ENCODE data around the gene RIN3. TPM values are rescaled to one million over a fixed set of nuclear protein-coding genes. Genes with fewer than 3 reads are reported as not detected.

RIN3 gene
- total RNA-seq, 1 donor from 2014 or later, result 2.9 TPM

DNA sequence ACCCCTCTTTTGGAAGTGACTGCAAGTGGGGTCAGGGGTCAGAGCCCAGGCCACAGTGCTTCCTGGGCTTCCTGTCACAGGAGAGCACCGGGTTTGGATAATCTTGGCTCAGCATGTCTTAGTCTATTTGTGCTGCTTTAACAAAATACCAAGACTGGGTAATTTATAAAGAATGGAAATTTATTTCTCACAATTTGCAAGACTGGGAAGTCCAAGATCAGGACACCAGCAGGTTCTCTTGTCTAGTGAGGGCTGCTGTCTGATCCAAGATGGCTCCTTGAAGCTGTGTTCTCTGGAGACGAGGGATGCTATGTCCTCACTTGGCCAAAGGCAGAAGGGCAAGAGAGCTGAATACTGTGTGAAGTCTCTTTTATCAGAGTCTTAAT, 74.1 kb downstream of the RIN3 start:
- DNase-seq (ENCODE audit: low read depth), result no peak
- Histone ChIP-seq H3K36me3 (ENCODE audit: control insufficient read depth, insufficient read depth, low read length) (no peaks in the 10 kb centered on the region), H3K4me3 (ENCODE audit: low read depth, low read length) (no peak overlapping the region), H3K27me3 (ENCODE audit: control insufficient read depth, insufficient read depth, low read length) (no peaks in the 10 kb centered on the region)
- no peak for FAIRE-seq
- TF ChIP-seq, protein P1, sequence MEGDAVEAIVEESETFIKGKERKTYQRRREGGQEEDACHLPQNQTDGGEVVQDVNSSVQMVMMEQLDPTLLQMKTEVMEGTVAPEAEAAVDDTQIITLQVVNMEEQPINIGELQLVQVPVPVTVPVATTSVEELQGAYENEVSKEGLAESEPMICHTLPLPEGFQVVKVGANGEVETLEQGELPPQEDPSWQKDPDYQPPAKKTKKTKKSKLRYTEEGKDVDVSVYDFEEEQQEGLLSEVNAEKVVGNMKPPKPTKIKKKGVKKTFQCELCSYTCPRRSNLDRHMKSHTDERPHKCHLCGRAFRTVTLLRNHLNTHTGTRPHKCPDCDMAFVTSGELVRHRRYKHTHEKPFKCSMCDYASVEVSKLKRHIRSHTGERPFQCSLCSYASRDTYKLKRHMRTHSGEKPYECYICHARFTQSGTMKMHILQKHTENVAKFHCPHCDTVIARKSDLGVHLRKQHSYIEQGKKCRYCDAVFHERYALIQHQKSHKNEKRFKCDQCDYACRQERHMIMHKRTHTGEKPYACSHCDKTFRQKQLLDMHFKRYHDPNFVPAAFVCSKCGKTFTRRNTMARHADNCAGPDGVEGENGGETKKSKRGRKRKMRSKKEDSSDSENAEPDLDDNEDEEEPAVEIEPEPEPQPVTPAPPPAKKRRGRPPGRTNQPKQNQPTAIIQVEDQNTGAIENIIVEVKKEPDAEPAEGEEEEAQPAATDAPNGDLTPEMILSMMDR (IDR thresholded peaks at IDR 0.05; ENCODE audit: insufficient read depth, low read length, severe bottlenecking), result no peak

DNA sequence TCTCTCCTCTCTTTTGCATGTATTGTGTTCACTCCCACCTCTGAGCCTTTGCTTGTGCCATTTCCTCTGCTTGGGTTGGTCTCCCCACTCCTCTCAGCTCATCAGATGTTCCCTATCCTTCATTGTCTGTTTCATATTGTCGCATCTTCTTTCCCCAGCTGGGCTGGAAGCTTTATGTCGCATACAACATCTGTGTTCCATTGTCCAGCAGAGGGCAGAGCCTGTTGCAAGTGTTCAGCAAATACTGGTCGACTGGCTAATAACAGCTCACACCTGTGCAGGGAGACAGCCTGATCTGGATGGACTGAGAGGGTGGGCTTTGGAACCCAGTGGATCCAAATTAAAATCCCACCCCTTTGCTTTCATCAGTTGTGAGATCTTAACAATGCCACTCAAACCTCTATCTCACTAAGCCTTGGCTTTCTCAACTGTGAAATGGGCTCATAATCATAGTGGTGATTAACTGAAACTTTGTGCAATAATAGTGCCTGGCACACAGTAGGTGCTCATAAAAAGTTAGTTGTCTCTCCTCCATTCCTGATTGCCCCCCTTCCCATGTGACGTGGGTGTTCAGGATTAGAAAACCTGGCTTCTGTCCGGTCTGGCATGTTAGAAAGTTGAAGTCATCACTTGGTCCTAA, 75.8 kb downstream of the RIN3 start:
- no peaks in the 10 kb centered on the region for H3K27me3 ChIP-seq (ENCODE audit: control insufficient read depth, insufficient read depth, low read length)
- H3K36me3 ChIP-seq (ENCODE audit: control insufficient read depth, insufficient read depth, low read length), result no peaks in the 10 kb centered on the region
- TF ChIP-seq, protein P1 (IDR thresholded peaks at IDR 0.05; ENCODE audit: insufficient read depth, low read length, severe bottlenecking), result peak; percentile 51
- DNase-seq (ENCODE audit: low read depth), result peak; percentile 29
- H3K4me3 ChIP-seq (ENCODE audit: low read depth, low read length), result no peak overlapping the region
- FAIRE-seq, result no peak

DNA sequence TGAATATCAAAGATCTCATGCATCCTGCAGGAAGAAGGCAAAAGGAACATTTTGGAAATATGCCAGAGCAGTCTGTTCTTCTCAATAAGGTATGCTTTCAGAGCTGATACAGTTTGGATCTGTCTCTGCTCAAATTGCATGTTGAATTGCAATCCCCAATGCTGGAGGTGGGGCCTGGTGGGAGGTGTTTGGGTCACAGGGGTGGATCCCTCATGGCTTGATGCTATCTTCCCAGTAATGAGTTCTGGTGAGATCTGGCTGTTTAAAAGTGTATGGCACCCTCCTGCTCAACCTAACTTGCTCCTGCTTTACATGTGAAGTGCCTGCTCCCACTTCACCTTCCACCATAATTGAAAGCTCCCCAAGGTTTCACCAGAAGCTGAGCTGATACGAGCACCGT, 76.6 kb downstream of the RIN3 start:
- Histone ChIP-seq H3K27me3 (ENCODE audit: control insufficient read depth, insufficient read depth, low read length) (no peaks in the 10 kb centered on the region), H3K36me3 (ENCODE audit: control insufficient read depth, insufficient read depth, low read length) (no peaks in the 10 kb centered on the region), H3K4me3 (ENCODE audit: low read depth, low read length) (no peak overlapping the region)
- TF ChIP-seq, protein P1 (IDR thresholded peaks at IDR 0.05; ENCODE audit: insufficient read depth, low read length, severe bottlenecking), result no peak
- FAIRE-seq, result no peak
- DNase-seq (ENCODE audit: low read depth), result no peak

DNA sequence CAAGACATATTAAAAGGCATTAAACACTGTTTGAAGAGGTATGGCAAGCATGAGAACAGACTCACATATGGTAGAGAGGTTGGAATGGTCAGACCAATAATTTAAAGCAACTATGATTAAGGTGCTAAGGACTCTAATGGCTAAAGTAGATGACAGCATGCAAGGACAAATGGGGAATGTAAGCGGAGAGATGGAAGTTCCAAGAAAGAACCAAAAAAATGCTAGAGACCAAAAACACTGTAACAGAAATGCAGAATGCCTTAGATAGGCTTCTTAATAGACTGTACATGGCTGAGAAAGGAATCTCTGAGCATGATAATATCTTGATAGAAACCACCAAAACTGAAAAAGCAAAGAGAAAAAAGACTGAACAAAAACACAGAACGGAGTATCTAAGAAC, 77.4 kb downstream of the RIN3 start:
- DNase-seq (ENCODE audit: low read depth), result no peak
- H3K27me3 ChIP-seq (ENCODE audit: control insufficient read depth, insufficient read depth, low read length), result no peaks in the 10 kb centered on the region
- no peak overlapping the region for H3K4me3 ChIP-seq (ENCODE audit: low read depth, low read length)
- no peaks in the 10 kb centered on the region for H3K36me3 ChIP-seq (ENCODE audit: control insufficient read depth, insufficient read depth, low read length)
- no peak for FAIRE-seq
- TF ChIP-seq, protein P1 (IDR thresholded peaks at IDR 0.05; ENCODE audit: insufficient read depth, low read length, severe bottlenecking), result no peak

DNA sequence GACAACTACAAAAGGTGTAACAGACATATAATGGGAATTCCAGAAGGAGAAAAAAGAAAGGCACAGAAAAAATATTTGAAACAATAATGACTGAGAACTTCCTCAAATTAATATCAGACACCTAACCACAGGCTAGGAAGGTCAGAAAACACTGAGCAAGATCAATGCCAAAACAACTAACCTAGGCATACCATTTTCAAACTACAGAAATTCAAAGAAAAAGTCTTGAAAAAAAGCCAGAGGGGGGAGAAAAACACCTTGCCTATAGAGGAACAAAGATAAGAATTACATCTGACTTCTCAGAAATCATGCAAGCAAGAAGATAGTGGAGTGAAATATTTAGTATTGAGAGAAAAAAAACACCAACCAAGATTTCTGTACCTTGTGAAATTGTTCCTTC, 77.8 kb downstream of the RIN3 start:
- no peaks in the 10 kb centered on the region for H3K36me3 ChIP-seq (ENCODE audit: control insufficient read depth, insufficient read depth, low read length)
- H3K4me3 ChIP-seq (ENCODE audit: low read depth, low read length), result no peak overlapping the region
- TF ChIP-seq, protein P1 (IDR thresholded peaks at IDR 0.05; ENCODE audit: insufficient read depth, low read length, severe bottlenecking), result no peak
- FAIRE-seq (no peak), DNase-seq (ENCODE audit: low read depth) (no peak)
- no peaks in the 10 kb centered on the region for H3K27me3 ChIP-seq (ENCODE audit: control insufficient read depth, insufficient read depth, low read length)

DNA sequence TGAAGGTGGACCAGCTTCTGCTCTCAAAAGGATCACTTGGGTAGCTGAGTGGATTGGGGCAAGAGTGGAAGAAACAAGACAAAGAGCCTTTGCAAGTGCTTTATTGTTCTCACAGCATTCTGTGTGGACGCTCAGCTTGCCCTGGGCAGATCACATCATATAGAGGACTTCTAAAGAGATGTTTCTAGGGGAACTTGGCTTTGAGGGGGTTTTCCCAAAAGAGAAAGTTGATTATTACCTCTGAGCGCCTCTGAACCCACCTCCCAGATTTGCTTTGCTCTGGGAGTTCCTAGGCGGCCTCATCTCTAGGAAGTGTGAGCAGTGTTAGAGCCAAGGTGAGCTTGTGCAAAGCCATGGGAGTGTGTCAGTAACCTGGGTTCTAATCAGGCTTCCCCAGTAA, 81.7 kb downstream of the RIN3 start:
- no peak for FAIRE-seq
- TF ChIP-seq, protein P1 (IDR thresholded peaks at IDR 0.05; ENCODE audit: insufficient read depth, low read length, severe bottlenecking), result no peak
- Histone ChIP-seq H3K4me3 (ENCODE audit: low read depth, low read length) (no peak overlapping the region), H3K36me3 (ENCODE audit: control insufficient read depth, insufficient read depth, low read length) (no peaks in the 10 kb centered on the region), H3K27me3 (ENCODE audit: control insufficient read depth, insufficient read depth, low read length) (no peaks in the 10 kb centered on the region)
- no peak for DNase-seq (ENCODE audit: low read depth)
